Stimulated activated CD4-positive, alpha-beta T cell treated with anti-CD3 and anti-CD28 coated beads, Interleukin-2, amount 100 ng/mL, for 24 hours (primary cell): ENCODE results near the gene DPP4.

Experiments
- DNase-seq, 2 donors: peaks; one replicate each; pipeline ENCODE4 v3.0.0-alpha.2; 2020

The DPP4 gene

GRCh38 chr2:162016080-162016479 lies 57.9 kb downstream of the DPP4 start:
- DNase-seq, result no peak

- no peak for DNase-seq
Observed at GRCh38 chr2:162014751-162015150, 59.3 kb downstream of the DPP4 start.

GRCh38 chr2:162013514-162014475 lies 60.2 kb downstream of the DPP4 start:
- no peak for DNase-seq

GRCh38 chr2:162012565-162013058 lies 61.4 kb downstream of the DPP4 start:
- no peak for DNase-seq

- DNase-seq, result no peak
Observed at GRCh38 chr2:162011706-162012564, 62.1 kb downstream of the DPP4 start.

GRCh38 chr2:162009543-162009942 lies 64.5 kb downstream of the DPP4 start:
- DNase-seq, result no peak

- no peak for DNase-seq
Observed at GRCh38 chr2:162007447-162008040, 66.5 kb downstream of the DPP4 start.

GRCh38 chr2:162006337-162006736 lies 67.7 kb downstream of the DPP4 start:
- DNase-seq, result no peak

- no peak for DNase-seq
Observed at GRCh38 chr2:162004031-162004430, 70.0 kb downstream of the DPP4 start.

GRCh38 chr2:162002623-162003235 lies 71.3 kb downstream of the DPP4 start:
- no peak for DNase-seq

- no peak for DNase-seq
Observed at GRCh38 chr2:162000431-162000830, 73.6 kb downstream of the DPP4 start.

GRCh38 chr2:161999321-161999720 lies 74.7 kb downstream of the DPP4 start:
- no peak for DNase-seq

- DNase-seq, result no peak
Observed at GRCh38 chr2:161998857-161999256, 75.2 kb downstream of the DPP4 start.

GRCh38 chr2:161997916-161998471 lies 76.0 kb downstream of the DPP4 start:
- DNase-seq, result no peak

GRCh38 chr2:161995553-161996016 lies 78.4 kb downstream of the DPP4 start:
- no peak for DNase-seq

- DNase-seq, result no peak
Observed at GRCh38 chr2:161994761-161995520, 79.1 kb downstream of the DPP4 start.

GRCh38 chr2:161992531-161992930 lies 81.5 kb downstream of the DPP4 start:
- DNase-seq, result peak; percentile 44 to 46

- no peak for DNase-seq
Observed at GRCh38 chr2:161991991-161992390, 82.0 kb downstream of the DPP4 start.

- DNase-seq, result no peak
Observed at GRCh38 chr2:161990741-161991140, 83.3 kb downstream of the DPP4 start.

GRCh38 chr2:161990036-161990435 lies 84.0 kb downstream of the DPP4 start:
- DNase-seq, result no peak

- no peak for DNase-seq
Observed at GRCh38 chr2:161988589-161988988, 85.4 kb downstream of the DPP4 start.
